Peyer's patch (tissue), 4 donors: ENCODE results near the gene IGF2R.

Source experiments
- CTCF ChIP-seq, 6 experiments: fragments of 450-650 bp in 4 of 6; fragments of 200-600 bp in 2 of 6; sonication (generic) in 1 of 6; IDR thresholded peaks; one replicate each; pipeline ENCODE4 v1.5.1; 2017 to 2019; ENCODE audit warnings: antibody characterized with exemption in 6 of 6, mild to moderate bottlenecking in 3 of 6, moderate library complexity in 1 of 6
- POLR2A ChIP-seq, 2 donors: fragments of 450-650 bp; IDR thresholded peaks; one replicate each; pipeline ENCODE4 v1.5.1; 2017; ENCODE audit warnings: antibody characterized with exemption in 2 of 2, mild to moderate bottlenecking in 2 of 2, moderate library complexity in 2 of 2

- TF ChIP-seq CTCF (IDR thresholded peaks at IDR 0.05) (no peak), POLR2A (IDR thresholded peaks at IDR 0.05) (no peak)
Measured at GRCh38 chr6:160101277-160102205, 132.7 kb downstream of the IGF2R start.
